KMS-11 (cell line): ENCODE data around the gene ZNF599.

ENCODE experiments used
- H2AFZ ChIP-seq: fragments of 200-600 bp; sonication (generic); 2 replicates; pipeline ENCODE4 v1.6.1; 2016; ENCODE audit warnings: antibody characterized with exemption, mixed run types, low read depth
- H3K27ac ChIP-seq: fragments of 200-600 bp; sonication (generic); 2 replicates; pipeline ENCODE4 v1.6.1; 2016; ENCODE audit warnings: mild to moderate bottlenecking, mixed run types
- H3K27me3 ChIP-seq: fragments of 200-600 bp; sonication (generic); 2 replicates; pipeline ENCODE4 v1.6.1; 2017; ENCODE audit warnings: mild to moderate bottlenecking, low read depth, mixed run types, moderate library complexity; ENCODE audit not compliant: insufficient read depth
- H3K36me3 ChIP-seq: fragments of 200-600 bp; sonication (generic); 2 replicates; pipeline ENCODE4 v1.6.1; 2017; ENCODE audit warnings: mild to moderate bottlenecking, mixed run types; ENCODE audit not compliant: insufficient read depth
- H3K4me1 ChIP-seq: fragments of 200-600 bp; sonication (generic); 2 replicates; pipeline ENCODE4 v1.6.1; 2016; ENCODE audit warnings: mild to moderate bottlenecking, low read depth, mixed run types; ENCODE audit not compliant: poor library complexity, severe bottlenecking
- H3K4me2 ChIP-seq: fragments of 200-600 bp; sonication (generic); 2 replicates; pipeline ENCODE4 v1.7.0; 2016; ENCODE audit warnings: mild to moderate bottlenecking, mixed run types
- H3K4me3 ChIP-seq: fragments of 200-600 bp; sonication (generic); IDR thresholded peaks from 2 replicates; pipeline ENCODE4 v1.6.1; 2017; ENCODE audit warnings: low read depth, low read length, mixed read lengths; ENCODE audit not compliant: insufficient read depth
- H3K79me2 ChIP-seq: fragments of 200-600 bp; sonication (generic); 2 replicates; pipeline ENCODE4 v1.6.1; 2016; ENCODE audit warnings: low read depth, mixed run types; ENCODE audit not compliant: insufficient read depth
- H3K9ac ChIP-seq: fragments of 200-600 bp; sonication (generic); 2 replicates; pipeline ENCODE4 v1.6.1; 2016; ENCODE audit warnings: mild to moderate bottlenecking, mixed run types
- H4K20me1 ChIP-seq: fragments of 200-600 bp; sonication (generic); 2 replicates; pipeline ENCODE4 v1.6.1; 2016; ENCODE audit warnings: mild to moderate bottlenecking, mixed run types; ENCODE audit not compliant: insufficient read depth
- TF ChIP-seq, protein P1 (sequence below): fragments of 200-600 bp; sonication (generic); conservative IDR thresholded peaks from 2 replicates; pipeline ENCODE4 v1.6.1; 2017; ENCODE audit warnings: low read depth, mild to moderate bottlenecking, antibody characterized with exemption, low read length, moderate library complexity, mixed read lengths

ZNF599 gene

DNA sequence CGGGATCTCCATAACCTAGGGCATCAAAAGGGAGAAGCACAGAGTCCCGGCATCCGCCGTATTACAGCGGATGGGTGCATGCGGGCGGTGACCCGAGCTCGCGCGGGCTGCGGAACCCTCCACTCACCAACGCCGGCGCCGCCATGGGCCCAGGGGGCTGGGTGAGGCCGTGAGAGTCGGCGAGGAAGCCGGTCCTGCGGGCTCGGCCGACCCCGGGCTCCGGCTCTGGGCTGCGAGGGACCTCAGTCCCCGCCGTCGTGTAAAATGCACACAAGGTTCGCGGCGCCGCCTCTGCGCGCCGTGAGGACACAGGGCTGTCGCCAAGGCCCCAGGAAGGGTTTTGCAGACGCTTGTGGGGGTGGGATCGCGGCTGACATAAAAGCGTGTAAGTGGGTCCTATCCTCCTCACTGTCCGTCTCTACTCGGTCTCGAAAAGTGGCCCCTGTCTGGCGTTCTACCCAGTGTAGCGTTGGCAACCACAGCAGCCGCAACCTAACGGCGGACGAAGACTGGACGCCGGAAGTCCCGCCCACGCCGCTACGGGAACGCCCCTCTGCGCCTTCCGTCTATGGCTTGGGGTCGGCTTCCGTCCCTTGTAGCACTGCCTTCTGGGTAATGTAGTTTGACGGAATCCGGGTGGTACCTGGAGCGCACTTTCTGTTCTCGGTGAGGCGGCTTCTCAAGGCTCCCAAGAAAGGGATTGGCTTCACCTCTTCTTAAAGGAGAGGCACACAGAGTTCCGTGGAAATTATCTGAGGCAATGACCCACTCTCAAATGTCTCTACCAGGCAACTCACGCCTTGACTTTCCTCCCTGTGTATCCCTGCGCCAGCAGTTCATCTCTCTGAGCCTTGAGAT, at the start of gene ZNF599:
TSS of gene ZNF599 (minus strand) at position 519 of the 858 bp plus-strand sequence. CDS start at position 145, 374 bp downstream.
- Histone ChIP-seq H3K79me2 (no peaks in the 10 kb centered on the region), H3K27me3 (no peaks in the 10 kb centered on the region), H2AFZ (peak within 1 kb of the TSS; percentile 86), H3K4me3 (no peak within 1 kb of the TSS), H3K36me3 (no peaks in the 10 kb centered on the region), H3K9ac (no peak within 1 kb of the TSS), H3K27ac (no peak within 1 kb of the TSS), H3K4me2 (peak within 1 kb of the TSS; percentile 46), H3K4me1 (no peaks in the 10 kb centered on the region), H4K20me1 (no peaks in the 10 kb centered on the region)
- TF ChIP-seq, protein P1, sequence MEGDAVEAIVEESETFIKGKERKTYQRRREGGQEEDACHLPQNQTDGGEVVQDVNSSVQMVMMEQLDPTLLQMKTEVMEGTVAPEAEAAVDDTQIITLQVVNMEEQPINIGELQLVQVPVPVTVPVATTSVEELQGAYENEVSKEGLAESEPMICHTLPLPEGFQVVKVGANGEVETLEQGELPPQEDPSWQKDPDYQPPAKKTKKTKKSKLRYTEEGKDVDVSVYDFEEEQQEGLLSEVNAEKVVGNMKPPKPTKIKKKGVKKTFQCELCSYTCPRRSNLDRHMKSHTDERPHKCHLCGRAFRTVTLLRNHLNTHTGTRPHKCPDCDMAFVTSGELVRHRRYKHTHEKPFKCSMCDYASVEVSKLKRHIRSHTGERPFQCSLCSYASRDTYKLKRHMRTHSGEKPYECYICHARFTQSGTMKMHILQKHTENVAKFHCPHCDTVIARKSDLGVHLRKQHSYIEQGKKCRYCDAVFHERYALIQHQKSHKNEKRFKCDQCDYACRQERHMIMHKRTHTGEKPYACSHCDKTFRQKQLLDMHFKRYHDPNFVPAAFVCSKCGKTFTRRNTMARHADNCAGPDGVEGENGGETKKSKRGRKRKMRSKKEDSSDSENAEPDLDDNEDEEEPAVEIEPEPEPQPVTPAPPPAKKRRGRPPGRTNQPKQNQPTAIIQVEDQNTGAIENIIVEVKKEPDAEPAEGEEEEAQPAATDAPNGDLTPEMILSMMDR: no peak

DNA sequence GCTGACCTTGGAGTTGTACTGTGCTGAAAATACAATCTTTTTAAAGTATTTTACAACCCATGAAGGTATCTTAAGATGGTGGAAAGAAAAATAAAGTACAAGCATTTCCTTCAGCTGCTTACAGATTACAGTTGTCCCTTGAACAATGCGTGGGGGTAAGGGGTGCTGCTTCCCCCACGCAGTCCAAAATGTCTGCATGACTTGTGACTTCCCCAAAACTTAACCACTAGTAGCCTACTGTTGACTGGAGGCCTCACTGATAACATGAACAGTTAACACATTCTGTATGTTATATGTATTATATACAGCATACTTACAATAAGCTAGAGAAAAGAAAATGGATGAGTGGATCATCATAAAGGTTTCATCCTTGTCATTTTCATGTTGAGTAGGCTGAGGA, 45.3 kb upstream of the ZNF599 start:
- no peak overlapping the region for H3K4me2 ChIP-seq
- no peak overlapping the region for H3K27ac ChIP-seq

DNA sequence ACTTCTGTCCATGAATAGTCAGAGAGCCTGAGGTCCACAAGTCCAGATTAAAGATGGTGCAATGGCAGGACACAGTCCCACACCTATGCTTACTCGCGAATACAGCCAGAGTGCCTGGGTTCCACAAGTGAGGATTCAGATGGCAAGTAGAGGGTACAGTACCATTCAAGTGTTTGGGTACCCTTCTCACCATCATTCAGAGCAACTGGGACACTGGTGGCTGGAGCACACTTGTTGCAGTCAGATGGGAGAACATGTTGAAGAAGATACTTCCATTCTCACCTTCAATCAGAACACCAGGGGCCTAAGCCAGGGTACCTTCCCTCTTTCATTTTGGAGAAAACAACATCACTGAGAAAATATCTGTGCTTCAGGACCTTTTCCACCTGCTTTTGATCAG, 43.7 kb upstream of the ZNF599 start:
- no peaks in the 10 kb centered on the region for H4K20me1 ChIP-seq
- TF ChIP-seq, protein P1: no peak

More for the DNA sequence above, 45.3 kb upstream of the ZNF599 start:
- Histone ChIP-seq H3K27me3 (no peaks in the 10 kb centered on the region), H4K20me1 (no peaks in the 10 kb centered on the region), H3K4me3 (no peak overlapping the region), H3K9ac (no peak overlapping the region), H3K4me1 (no peaks in the 10 kb centered on the region), H3K36me3 (no peaks in the 10 kb centered on the region), H3K79me2 (no peaks in the 10 kb centered on the region), H2AFZ (no peak overlapping the region)
- TF ChIP-seq, protein P1: no peak

DNA sequence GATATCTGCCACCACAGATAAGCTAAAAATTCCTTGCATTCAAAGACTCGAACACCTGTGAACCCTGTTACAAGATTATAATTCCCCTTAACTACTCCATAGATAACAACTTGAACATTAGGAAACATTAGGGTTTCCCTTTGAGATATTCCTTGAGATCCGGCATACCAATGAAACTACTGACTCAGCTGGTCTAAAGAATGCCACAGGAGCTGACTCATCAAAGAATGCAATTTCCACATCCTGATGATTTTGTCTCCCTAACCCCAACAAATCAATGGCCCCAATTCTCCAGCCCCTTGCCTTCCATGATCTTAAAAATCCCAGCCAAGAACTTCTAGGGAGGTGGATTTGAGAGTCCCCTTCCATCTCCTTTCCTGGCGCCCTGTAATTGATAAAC, 35.6 kb upstream of the ZNF599 start:
- Histone ChIP-seq H2AFZ (no peak overlapping the region), H3K79me2 (no peaks in the 10 kb centered on the region), H3K4me2 (no peak overlapping the region), H3K27me3 (no peaks in the 10 kb centered on the region), H3K4me1 (no peaks in the 10 kb centered on the region), H3K9ac (no peak overlapping the region), H3K4me3 (no peak overlapping the region), H4K20me1 (no peaks in the 10 kb centered on the region), H3K36me3 (no peaks in the 10 kb centered on the region), H3K27ac (no peak overlapping the region)
- TF ChIP-seq, protein P1: no peak

More for the DNA sequence above, 43.7 kb upstream of the ZNF599 start:
- H3K4me2 ChIP-seq: no peak overlapping the region
- H3K79me2 ChIP-seq: no peaks in the 10 kb centered on the region
- no peak overlapping the region for H3K4me3 ChIP-seq
- H3K36me3 ChIP-seq: no peaks in the 10 kb centered on the region
- no peaks in the 10 kb centered on the region for H3K4me1 ChIP-seq
- H2AFZ ChIP-seq: no peak overlapping the region
- no peak overlapping the region for H3K27ac ChIP-seq
- H3K9ac ChIP-seq: no peak overlapping the region
- H3K27me3 ChIP-seq: no peaks in the 10 kb centered on the region
